ENCODE measurements around the gene SLC27A5.

DNA sequence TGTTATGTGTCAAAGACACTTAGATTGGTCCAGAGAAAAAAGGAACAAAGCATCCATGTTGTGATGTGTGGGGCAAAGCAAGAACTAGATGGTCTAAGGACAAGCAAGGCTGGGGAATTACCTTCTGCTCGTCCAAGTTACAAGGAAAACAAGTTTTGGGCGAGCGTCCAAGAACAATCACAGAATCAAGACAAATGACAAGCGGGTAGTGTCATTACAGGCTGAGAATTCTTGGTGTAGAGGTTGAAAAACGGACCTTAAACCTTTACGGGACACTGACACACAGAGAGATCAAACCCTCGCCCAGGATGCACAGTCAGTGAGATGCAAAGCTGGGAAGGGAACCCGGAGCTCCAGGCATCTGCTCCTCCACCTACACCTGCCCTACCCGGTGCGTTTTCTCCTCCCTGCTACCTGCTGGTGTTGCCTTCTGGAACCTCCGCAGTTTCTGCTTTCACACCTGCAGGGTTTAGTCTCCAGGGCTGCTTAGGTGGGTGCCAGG, 60.9 kb downstream of the SLC27A5 start:
- TF ChIP-seq, protein P1, sequence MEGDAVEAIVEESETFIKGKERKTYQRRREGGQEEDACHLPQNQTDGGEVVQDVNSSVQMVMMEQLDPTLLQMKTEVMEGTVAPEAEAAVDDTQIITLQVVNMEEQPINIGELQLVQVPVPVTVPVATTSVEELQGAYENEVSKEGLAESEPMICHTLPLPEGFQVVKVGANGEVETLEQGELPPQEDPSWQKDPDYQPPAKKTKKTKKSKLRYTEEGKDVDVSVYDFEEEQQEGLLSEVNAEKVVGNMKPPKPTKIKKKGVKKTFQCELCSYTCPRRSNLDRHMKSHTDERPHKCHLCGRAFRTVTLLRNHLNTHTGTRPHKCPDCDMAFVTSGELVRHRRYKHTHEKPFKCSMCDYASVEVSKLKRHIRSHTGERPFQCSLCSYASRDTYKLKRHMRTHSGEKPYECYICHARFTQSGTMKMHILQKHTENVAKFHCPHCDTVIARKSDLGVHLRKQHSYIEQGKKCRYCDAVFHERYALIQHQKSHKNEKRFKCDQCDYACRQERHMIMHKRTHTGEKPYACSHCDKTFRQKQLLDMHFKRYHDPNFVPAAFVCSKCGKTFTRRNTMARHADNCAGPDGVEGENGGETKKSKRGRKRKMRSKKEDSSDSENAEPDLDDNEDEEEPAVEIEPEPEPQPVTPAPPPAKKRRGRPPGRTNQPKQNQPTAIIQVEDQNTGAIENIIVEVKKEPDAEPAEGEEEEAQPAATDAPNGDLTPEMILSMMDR (IDR thresholded peaks at IDR 0.05; ENCODE audit: extremely low read depth in 1 of 2, insufficient read depth in 1 of 2, low read depth in 1 of 2, low read length in 2 of 2), result no peak
- TF ChIP-seq MYC (IDR thresholded peaks at IDR 0.05; ENCODE audit: low read depth, low read length) (no peak), EZH2 (IDR thresholded peaks at IDR 0.05; ENCODE audit: borderline replicate concordance, low read depth, low read length, severe bottlenecking) (no peak), POLR2AphosphoS5 (IDR thresholded peaks at IDR 0.05; ENCODE audit: insufficient read depth, low read depth, low read length) (no peak)

All from endothelial cell of umbilical vein (primary cell).